ENCODE measurements around the gene LEMD2.
A peak's percentile ranks its signal among the peaks of the same experiment; 100 is the strongest.

The LEMD2 gene

DNA sequence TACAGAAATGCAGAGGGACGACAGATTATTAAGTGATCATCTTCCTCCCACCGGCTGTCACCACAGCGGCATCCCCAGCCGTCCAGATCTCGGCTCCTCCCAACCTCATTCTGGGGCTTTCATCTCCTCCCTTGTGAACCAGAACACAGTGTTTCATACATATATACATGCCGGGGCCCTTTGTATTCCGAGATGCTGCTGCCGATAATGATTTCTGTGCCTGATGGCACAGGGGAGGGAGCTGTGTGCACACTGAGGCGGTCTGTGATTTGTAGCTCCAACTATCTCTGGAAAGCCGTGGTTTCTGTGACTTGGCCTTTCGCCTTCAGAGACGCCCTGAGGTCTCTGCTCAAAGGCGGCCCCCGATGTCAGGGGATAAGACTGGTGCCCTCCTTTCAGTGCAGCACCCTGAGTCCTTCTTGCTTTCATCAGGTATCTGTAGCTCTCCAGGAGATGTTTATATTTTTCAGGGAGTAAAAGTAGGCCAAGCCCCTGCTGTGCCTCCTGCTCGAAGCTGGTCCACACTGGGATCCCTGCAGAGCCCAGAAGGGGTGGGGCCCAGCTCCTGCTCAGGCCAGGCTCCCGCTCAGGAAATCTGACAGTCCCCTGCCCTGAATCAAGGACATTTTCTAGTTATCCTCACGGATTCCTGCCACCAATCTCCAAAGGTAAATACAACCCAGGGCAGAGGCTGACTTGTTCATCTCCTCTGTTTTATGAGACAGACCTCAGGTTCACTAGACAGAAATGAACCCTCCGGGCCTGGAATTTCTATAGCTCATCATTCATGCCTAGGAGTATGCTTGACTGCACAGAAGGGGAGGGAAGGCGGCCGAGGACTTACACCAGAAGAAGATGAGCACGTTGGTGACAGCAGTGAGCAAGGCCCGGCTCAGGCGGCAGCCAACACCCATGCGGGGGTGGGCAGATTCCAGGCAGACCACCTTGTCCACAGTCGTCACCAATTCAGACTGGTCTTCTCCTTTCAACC is 11.2 kb downstream of the LEMD2 start:
- no peak for DNase-seq

- DNase-seq: no peak
These were observed 12.2 kb downstream of the LEMD2 start for GRCh38 chr6:33776764-33777163.

DNA sequence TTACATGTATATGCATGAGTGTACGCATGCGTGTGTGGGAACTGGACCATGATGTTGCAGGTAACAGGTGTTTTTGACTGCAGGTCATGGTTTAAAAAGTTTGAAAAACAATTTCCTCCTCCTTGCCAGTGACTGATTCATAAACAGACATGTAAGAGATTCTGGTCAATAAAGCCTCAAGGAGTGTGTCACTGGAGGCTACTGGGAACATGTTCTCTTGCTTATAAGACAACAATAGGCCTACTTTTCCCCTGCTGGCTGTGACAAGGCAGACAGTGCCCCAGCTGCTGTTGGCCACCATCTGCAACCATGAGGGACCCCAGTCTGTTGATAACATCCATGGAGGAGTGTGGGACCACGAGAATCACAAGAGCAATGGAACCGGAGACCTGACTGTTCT is 12.7 kb downstream of the LEMD2 start:
- no peak for DNase-seq

DNA sequence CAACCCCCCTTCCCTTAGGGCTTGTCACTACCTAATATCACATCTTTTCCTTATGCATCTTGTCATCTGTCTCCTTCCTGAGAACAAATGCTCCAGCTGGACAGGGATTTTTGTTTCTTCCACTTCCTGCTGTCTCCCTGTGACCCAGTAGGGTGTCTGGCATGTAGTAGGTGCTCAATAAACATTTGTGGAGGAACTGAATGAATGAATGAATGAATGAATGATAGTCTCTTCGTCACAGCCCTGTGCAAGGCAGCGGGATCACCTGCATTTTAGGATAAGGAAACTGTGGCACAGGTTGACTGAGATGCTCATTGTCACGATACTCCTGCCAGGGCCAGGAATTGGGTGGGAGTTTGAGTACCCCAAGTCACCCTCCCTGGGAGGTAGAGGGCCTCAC is 14.2 kb downstream of the LEMD2 start:
- DNase-seq: no peak

GRCh38 chr6:33772902-33773472 is 15.9 kb downstream of the LEMD2 start:
- DNase-seq: no peak

DNA sequence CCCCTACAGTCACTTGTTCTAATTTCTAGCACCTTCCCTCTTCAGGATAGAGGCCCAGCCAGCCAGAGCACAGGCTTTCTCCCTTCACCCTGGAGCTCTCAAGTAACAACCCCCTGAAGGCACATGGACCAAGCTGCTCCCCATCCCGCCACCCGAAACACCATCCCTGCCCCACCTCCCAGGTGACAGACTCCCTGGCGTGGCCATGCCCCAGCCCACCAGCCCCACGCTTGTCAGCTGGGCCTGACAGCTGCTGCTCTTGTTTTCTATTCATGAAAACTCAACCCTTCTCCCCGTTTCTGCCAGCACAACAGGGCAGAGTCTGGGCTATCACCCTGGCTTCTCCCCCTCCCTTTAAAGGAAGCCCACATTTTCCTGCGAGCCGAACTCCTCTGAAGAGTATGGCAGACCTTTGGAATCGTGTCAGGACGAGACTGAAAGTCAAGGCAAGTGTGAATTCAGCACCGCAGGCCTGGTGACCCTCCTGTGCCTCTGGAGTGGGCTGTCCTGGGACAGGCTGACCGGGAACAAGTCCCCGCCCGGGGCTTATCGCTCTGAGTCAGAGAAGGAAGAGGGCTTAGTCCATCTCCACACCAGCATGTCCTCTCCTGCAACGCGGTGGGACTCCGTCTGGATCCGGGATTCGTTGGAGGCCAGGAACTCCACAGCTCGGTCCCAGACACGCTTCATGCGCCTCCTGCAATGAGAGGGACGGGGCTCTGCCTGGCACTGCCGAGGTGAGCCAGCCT is 16.7 kb downstream of the LEMD2 start:
- DNase-seq: no peak

DNA sequence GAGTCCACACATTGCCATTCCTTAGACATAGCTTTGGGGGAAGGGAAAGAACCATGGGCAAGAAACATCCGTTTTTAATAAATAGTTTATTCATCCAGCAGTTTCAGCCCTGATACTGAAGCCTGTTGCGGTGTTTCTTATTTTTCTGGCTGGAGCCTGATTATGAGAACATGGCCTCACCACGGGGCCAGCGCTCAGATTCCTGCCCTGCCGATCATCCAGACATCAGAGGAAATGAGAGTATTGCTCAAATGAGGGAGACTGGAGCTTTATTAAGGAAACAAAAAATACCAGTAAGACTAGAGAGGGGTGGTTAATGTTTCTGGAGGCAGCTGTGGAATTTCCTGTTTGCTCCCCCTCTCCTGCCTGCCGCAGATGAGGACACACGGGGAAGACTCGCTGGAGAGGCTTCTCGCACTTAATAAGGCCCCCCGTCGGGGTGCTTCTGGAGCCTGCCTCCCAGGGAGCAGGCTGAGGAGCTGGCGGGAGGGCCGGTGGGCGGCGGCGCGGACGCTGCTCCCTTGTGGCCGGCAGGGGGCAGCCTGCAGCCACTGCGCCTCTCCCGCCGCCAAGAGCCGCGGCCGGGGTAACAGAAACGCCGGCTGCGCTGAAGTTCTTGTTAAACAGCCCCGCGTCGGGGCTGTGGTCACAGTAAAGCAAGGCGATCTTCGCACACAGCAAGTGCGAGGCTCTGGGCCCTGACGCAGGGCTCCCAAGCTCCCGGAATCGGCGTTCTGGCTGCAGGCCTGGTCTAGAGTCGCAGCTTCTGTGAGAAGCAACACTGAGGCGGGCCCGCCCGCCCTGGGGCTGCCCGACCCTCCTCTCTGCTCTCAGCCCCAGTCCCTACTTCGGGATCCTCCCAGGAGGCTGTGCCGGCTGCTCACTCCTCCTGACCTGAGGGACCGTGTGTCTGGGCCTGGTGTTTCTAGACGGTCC is 17.5 kb downstream of the LEMD2 start:
- DNase-seq: peak in 43 of 51 donors; percentile 8 to 77 (median 36)

- no peak for DNase-seq
These were observed 18.1 kb downstream of the LEMD2 start for GRCh38 chr6:33770833-33771145.

DNA sequence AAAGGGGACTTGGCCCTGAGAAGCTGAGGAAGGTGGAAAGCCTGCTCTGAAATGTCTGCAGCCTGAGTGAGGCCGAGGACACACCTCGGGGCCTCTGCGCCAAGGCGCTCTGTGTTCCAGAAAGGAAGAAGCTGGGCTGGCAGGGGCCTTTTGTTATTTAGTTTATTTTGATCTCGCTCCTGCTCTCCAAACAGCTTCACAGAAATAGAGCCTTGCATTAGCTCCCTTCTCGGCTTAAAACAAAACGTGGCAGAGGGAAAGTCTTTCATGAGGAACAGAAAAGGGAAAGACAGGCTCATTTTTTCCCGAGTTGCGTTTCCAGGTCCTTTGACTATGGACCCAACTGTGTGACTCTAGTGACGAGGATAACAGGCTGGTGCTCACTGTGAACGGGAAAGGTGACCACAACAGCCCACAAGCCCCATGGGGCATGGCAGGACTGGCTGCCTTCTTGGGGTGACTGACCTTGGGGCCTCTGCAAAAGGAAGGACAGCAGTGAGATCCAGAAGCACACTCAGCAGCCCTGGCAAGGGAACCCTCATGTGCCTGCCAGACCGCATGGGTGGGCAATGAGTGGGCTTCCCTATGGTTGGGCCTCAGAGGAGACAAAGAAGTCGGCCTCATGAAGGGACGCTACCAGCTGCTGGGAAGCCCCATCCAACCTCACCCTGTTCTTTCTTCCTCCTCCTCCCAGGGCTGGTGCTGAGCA is 18.7 kb downstream of the LEMD2 start:
- DNase-seq: peak in 2 of 51 donors; percentile 9 to 14

DNA sequence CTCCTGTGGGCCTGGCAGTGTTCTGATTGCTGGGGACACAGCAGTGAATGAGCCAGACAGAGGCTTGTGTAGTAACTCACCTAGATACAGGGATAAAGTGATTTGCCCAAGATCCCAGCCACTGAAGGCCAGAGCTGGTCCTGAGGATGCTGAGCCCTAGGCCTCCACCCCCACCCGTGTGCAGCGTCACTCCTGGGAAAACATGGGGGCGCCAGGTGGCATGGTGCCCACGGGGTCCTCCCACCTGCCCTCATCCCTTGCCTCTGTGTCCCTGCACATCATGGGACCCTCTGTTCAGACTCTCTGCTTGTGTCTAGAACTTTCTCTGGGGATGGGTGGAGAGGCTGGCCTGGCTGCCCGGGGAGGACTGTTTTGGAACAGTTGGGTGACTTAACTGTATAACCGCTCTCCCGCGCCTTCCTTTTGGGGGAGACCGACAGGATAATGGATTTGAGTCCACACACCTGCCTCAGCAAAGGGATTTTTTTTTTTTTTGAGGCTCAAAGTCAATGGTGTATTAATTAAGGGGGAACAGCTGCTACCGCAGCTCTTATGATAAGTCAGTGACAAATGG is 19.6 kb downstream of the LEMD2 start:
- DNase-seq: no peak

GRCh38 chr6:33768644-33769120 is 20.2 kb downstream of the LEMD2 start:
- peak in 48 of 51 donors; percentile 6 to 80 (median 49) for DNase-seq

DNA sequence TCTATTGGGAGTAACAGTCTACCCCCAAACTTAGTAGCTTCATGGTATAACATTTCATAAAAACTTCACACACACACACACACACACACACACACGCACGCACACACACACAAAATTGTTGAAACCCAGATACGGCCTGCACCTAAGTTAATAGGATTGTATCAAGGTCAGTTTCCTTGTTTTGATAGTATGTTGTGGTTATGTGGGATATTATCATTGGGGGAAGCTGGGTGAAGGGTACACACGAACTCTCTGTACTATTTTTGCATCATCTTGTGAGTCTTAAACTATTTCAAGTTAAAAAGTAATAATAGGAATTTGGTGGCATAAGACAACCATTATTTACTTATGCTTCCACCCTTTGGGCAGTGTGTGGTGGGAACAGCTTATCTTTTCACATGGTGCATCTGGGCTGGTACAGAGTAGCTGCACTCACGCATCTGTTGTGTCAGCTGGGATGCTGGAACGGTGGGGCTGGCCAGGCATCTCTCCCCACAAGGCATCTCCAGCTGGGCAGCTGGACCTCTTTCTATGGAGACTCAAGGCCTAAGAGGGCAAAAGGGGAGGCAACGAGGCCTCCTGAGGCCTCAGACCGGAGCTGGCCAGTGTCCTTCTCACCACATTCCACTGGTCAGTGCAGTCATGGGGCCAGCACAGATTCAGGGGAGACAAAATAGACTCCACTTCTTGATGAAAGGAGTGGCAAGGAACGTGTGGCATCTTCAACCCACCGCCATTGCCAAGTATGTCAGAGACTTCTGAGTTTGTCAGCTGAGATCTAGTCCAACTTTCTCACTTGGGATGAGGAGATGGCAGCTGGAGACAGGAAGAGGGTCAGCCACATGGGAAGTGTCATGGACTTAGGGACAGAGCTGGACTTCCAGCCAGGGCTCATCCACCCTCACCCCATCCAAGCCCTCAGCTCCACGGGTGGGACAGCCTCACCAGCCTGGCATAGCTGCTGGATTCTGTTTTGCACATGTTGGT is 21.7 kb downstream of the LEMD2 start:
- no peak for DNase-seq

GRCh38 chr6:33765368-33765767 is 23.6 kb downstream of the LEMD2 start:
- DNase-seq: no peak

GRCh38 chr6:33764036-33764435 is 24.9 kb downstream of the LEMD2 start:
- no peak for DNase-seq

GRCh38 chr6:33763483-33763882 is 25.4 kb downstream of the LEMD2 start:
- DNase-seq: no peak

DNA sequence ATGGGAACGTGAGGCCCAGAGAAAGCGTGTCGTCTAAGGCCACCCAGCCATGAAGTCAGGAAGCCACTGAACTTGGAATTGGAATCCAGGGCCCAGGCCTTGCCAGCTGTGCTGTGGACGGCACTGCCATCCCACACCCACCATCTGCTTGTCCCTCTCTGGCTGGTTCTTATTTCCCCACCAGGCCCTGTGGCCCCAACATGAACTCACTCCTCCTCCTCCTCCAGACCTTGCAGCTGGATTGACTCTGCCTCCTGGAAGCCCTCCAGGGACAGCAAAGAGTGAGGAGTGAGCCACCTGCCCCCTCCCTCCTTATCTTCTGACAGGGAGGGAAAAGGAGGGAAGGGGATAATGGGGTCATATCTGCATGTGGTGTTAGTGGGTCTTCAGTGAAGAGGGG is 26.2 kb downstream of the LEMD2 start:
- no peak for DNase-seq

- peak in 43 of 51 donors; percentile 11 to 79 (median 46) for DNase-seq
These were observed 26.9 kb downstream of the LEMD2 start for GRCh38 chr6:33761922-33762629.

DNA sequence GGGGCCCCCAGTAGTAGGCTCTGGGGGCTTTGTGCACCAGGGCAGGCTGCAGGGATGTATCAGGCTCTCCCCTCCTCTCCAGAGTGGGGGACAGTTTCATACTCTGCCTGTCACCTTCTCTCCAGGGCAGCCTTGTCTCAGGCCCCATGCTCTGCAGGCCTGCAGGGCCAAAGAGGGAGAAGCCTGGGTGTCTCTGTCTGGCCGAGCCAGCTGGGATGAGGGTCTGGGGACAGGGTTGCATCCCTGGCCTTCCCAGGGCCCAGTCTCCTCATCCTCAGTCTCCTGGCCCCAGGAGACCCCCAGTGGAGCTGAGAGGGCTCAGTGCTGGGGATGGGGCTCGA is 27.4 kb downstream of the LEMD2 start:
- no peak for DNase-seq
